Neural progenitor cell (in vitro differentiated cells): Measurements from ENCODE around the gene CYB5B. TPM values are rescaled to one million over a fixed set of nuclear protein-coding genes. Genes with fewer than 3 reads are reported as not detected.

Experiments
- DNase-seq: peaks from one replicate; pipeline ENCODE4 v3.0.0-alpha.2; 2016; ENCODE audit warnings: low spot score
- H2AFZ ChIP-seq: fragments of 200-600 bp; sonication (generic); replicated peaks from 2 replicates; pipeline ENCODE4 v1.6.1; 2016; ENCODE audit warnings: antibody characterized with exemption
- H3F3A ChIP-seq: fragments of 200-600 bp; sonication (generic); 2 replicates; pipeline ENCODE4 v1.6.1; 2016; ENCODE audit warnings: antibody characterized with exemption, low read depth
- H3K27ac ChIP-seq: fragments of 200-600 bp; sonication (generic); 2 replicates; pipeline ENCODE4 v1.5.1; 2016; ENCODE audit warnings: mild to moderate bottlenecking
- H3K27me3 ChIP-seq: fragments of 200-600 bp; sonication (generic); 2 replicates; pipeline ENCODE4 v1.6.1; 2016; ENCODE audit warnings: mild to moderate bottlenecking, moderate library complexity
- H3K36me3 ChIP-seq: fragments of 200-600 bp; sonication (generic); 2 replicates; pipeline ENCODE4 v1.5.1; 2016
- H3K4me1 ChIP-seq: fragments of 200-600 bp; sonication (generic); 2 replicates; pipeline ENCODE4 v1.6.1; 2016; ENCODE audit warnings: mixed run types
- H3K4me2 ChIP-seq: fragments of 200-600 bp; sonication (generic); 2 replicates; pipeline ENCODE4 v1.6.1; 2016
- H3K4me3 ChIP-seq: fragments of 200-600 bp; sonication (generic); 2 replicates; pipeline ENCODE4 v1.5.1; 2016
- H3K79me2 ChIP-seq: fragments of 200-600 bp; sonication (generic); 2 replicates; pipeline ENCODE4 v1.6.1; 2016; ENCODE audit warnings: low read depth
- H3K9ac ChIP-seq: fragments of 200-600 bp; sonication (generic); 2 replicates; pipeline ENCODE4 v1.6.1; 2016
- H3K9me3 ChIP-seq: fragments of 200-600 bp; sonication (generic); 2 replicates; pipeline ENCODE4 v1.5.1; 2016; ENCODE audit warnings: low read depth
- H4K20me1 ChIP-seq: fragments of 200-600 bp; sonication (generic); 2 replicates; pipeline ENCODE4 v1.6.1; 2016; ENCODE audit warnings: low read depth
- H3K27ac Mint-ChIP-seq: 3 replicates; pipeline ENCODE4 v1.8.0; 2021; ENCODE audit warnings: mixed read lengths
- H3K27me3 Mint-ChIP-seq: 2 replicates; pipeline ENCODE4 v1.8.0; 2022; ENCODE audit warnings: low read depth, mild to moderate bottlenecking, inconsistent platforms, moderate library complexity, mixed read lengths; ENCODE audit not compliant: insufficient read depth
- H3K36me3 Mint-ChIP-seq: 3 replicates; pipeline ENCODE4 v1.8.0; 2021; ENCODE audit warnings: mixed read lengths
- H3K4me1 Mint-ChIP-seq: 3 replicates; pipeline ENCODE4 v1.8.0; 2021; ENCODE audit warnings: mixed read lengths
- H3K4me3 Mint-ChIP-seq: 3 replicates; pipeline ENCODE4 v1.8.0; 2021; ENCODE audit warnings: mild to moderate bottlenecking, moderate library complexity, mixed read lengths
- H3K9me3 Mint-ChIP-seq: 3 replicates; pipeline ENCODE4 v1.8.0; 2020; ENCODE audit warnings: mixed read lengths
- CTCF ChIP-seq: fragments of 200-600 bp; sonication (generic); IDR thresholded peaks from 2 replicates; pipeline ENCODE4 v1.5.1; 2017; ENCODE audit warnings: antibody characterized with exemption, mild to moderate bottlenecking
- EZH2 ChIP-seq: fragments of 200-600 bp; sonication (generic); IDR thresholded peaks from 2 replicates; pipeline ENCODE4 v1.6.1; 2017; ENCODE audit warnings: antibody characterized with exemption, mild to moderate bottlenecking, moderate library complexity
- EZH2phosphoT487 ChIP-seq: fragments of 200-600 bp; sonication (generic); IDR thresholded peaks from 2 replicates; pipeline ENCODE4 v1.6.1; 2017; ENCODE audit warnings: antibody characterized with exemption
- total RNA-seq: library from RNA; depleted of rRNA; stranded (reverse); fragments of >200 nt; gene quantifications from 2 replicates; pipeline ENCODE4 v1.2.3, GENCODE V29; 2015; ENCODE audit warnings: low replicate concordance

The CYB5B gene
- total RNA-seq, 1 donor from 2014 or later: 108 TPM

GRCh38 chr16:69485361-69485760 is 60.9 kb downstream of the CYB5B start:
- H3K4me3 Mint-ChIP-seq: no peak overlapping the region

GRCh38 chr16:69485816-69486215 is 61.4 kb downstream of the CYB5B start:
- Histone ChIP-seq H3K4me2 (no peak overlapping the region), H3K4me1 (peaks cover 6% of the 10 kb centered on the region), H2AFZ (no peak overlapping the region), H3K27me3 (no peaks in the 10 kb centered on the region), H3K9ac (no peak overlapping the region), H3K36me3 (no peaks in the 10 kb centered on the region), H3K4me3 (no peak overlapping the region), H3F3A (peaks cover 9% of the 10 kb centered on the region), H3K9me3 (no peaks in the 10 kb centered on the region), H3K27ac (no peak overlapping the region), H4K20me1 (no peaks in the 10 kb centered on the region), H3K79me2 (no peaks in the 10 kb centered on the region)
- H3K36me3 Mint-ChIP-seq: peaks cover under 1% of the 10 kb centered on the region
- no peaks in the 10 kb centered on the region for H3K9me3 Mint-ChIP-seq
- H3K4me3 Mint-ChIP-seq: no peak overlapping the region
- peaks cover 6% of the 10 kb centered on the region for H3K27me3 Mint-ChIP-seq
- H3K27ac Mint-ChIP-seq: no peak overlapping the region
- peaks cover 14% of the 10 kb centered on the region for H3K4me1 Mint-ChIP-seq
- no peak for DNase-seq
- TF ChIP-seq EZH2phosphoT487: no peak
- TF ChIP-seq CTCF: no peak
- no peak for TF ChIP-seq EZH2

More at GRCh38 chr16:69485361-69485760, 60.9 kb downstream of the CYB5B start:
- Histone ChIP-seq H3K9me3 (no peaks in the 10 kb centered on the region), H2AFZ (no peak overlapping the region), H3K79me2 (no peaks in the 10 kb centered on the region), H3K9ac (no peak overlapping the region), H3K4me2 (no peak overlapping the region), H3K27ac (no peak overlapping the region), H3F3A (peaks cover 9% of the 10 kb centered on the region), H3K4me1 (peaks cover 6% of the 10 kb centered on the region), H3K36me3 (no peaks in the 10 kb centered on the region), H3K27me3 (no peaks in the 10 kb centered on the region), H3K4me3 (no peak overlapping the region), H4K20me1 (no peaks in the 10 kb centered on the region)
- DNase-seq: no peak
- no peaks in the 10 kb centered on the region for H3K9me3 Mint-ChIP-seq
- peaks cover 16% of the 10 kb centered on the region for H3K4me1 Mint-ChIP-seq
- TF ChIP-seq EZH2: no peak
- no peak for TF ChIP-seq EZH2phosphoT487
- TF ChIP-seq CTCF: no peak
- H3K27ac Mint-ChIP-seq: no peak overlapping the region
- H3K27me3 Mint-ChIP-seq: peaks cover 6% of the 10 kb centered on the region
- H3K36me3 Mint-ChIP-seq: peaks cover 2% of the 10 kb centered on the region

- Histone ChIP-seq H3K4me1 (peaks cover 6% of the 10 kb centered on the region), H3K27ac (no peak overlapping the region), H3K4me2 (no peak overlapping the region), H2AFZ (no peak overlapping the region), H3K36me3 (no peaks in the 10 kb centered on the region), H3F3A (peaks cover 9% of the 10 kb centered on the region), H3K9me3 (no peaks in the 10 kb centered on the region), H3K4me3 (no peak overlapping the region), H4K20me1 (no peaks in the 10 kb centered on the region), H3K27me3 (no peaks in the 10 kb centered on the region), H3K79me2 (no peaks in the 10 kb centered on the region), H3K9ac (no peak overlapping the region)
- Mint-ChIP-seq H3K36me3 (no peaks in the 10 kb centered on the region), H3K27ac (no peak overlapping the region), H3K9me3 (no peaks in the 10 kb centered on the region), H3K27me3 (peaks cover 6% of the 10 kb centered on the region), H3K4me1 (peaks cover 13% of the 10 kb centered on the region), H3K4me3 (no peak overlapping the region)
- TF ChIP-seq EZH2phosphoT487 (no peak), EZH2 (no peak), CTCF (no peak)
- DNase-seq: no peak
These were observed 61.9 kb downstream of the CYB5B start for GRCh38 chr16:69486272-69486671.
